ENCODE measurements around the gene LINGO3. TPM values are rescaled to one million over a fixed set of nuclear protein-coding genes. Genes with fewer than 3 reads are reported as not detected.

The LINGO3 gene
- total RNA-seq, 3 donors from 2014 or later: not detected

GRCh38 chr19:2321565-2322283 is 13.8 kb upstream of the LINGO3 start:
- TF ChIP-seq, protein P1, sequence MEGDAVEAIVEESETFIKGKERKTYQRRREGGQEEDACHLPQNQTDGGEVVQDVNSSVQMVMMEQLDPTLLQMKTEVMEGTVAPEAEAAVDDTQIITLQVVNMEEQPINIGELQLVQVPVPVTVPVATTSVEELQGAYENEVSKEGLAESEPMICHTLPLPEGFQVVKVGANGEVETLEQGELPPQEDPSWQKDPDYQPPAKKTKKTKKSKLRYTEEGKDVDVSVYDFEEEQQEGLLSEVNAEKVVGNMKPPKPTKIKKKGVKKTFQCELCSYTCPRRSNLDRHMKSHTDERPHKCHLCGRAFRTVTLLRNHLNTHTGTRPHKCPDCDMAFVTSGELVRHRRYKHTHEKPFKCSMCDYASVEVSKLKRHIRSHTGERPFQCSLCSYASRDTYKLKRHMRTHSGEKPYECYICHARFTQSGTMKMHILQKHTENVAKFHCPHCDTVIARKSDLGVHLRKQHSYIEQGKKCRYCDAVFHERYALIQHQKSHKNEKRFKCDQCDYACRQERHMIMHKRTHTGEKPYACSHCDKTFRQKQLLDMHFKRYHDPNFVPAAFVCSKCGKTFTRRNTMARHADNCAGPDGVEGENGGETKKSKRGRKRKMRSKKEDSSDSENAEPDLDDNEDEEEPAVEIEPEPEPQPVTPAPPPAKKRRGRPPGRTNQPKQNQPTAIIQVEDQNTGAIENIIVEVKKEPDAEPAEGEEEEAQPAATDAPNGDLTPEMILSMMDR (IDR thresholded peaks at IDR 0.05): no peak
- H3K4me1 ChIP-seq (ENCODE audit: low read depth): peaks cover 3% of the 10 kb centered on the region
- H3K36me3 ChIP-seq (ENCODE audit: low read depth): no peaks in the 10 kb centered on the region
- no peak overlapping the region for H3K4me3 ChIP-seq
- H3K9me3 ChIP-seq: no peaks in the 10 kb centered on the region
- DNase-seq (no peak), ATAC-seq (no peak)
- intact Hi-C loops (cut with DNase I, micrococcal nuclease): loop anchor here in 1 of 2 donors (10.0 kb wide), 1 partner anchor 87 kb away; the partner anchor contains the start of genes PLEKHJ1 and SF3A2

DNA sequence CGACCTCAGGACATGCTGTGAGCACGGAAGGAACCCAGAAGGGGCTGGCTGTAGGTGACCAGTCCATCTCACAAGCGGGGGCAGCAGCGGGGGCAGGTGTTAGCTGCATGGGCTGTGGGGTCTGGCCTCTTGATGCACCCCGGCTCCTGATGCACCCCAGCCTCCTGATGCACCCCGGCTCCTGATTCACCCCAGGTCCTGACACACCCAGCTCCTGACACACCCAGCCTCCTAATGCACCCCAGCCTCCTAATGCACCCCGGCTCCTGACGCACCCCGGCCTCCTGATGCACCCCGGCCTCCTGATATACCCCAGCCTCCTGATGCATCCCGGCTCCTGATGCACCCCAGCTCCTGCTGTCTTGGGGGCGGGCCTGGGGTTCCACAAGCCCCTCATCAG is 13.0 kb upstream of the LINGO3 start:
- TF ChIP-seq, protein P1 (IDR thresholded peaks at IDR 0.05): no peak
- Histone ChIP-seq H3K4me1 (ENCODE audit: low read depth) (no peaks in the 10 kb centered on the region), H3K36me3 (ENCODE audit: low read depth) (no peaks in the 10 kb centered on the region), H3K9me3 (no peaks in the 10 kb centered on the region), H3K4me3 (no peak overlapping the region)
- DNase-seq: no peak
- intact Hi-C loops (cut with DNase I, micrococcal nuclease): loop anchor here in 1 of 2 donors (10.0 kb wide), 1 partner anchor 86 kb away; the partner anchor contains the start of genes PLEKHJ1 and SF3A2
- no peak for ATAC-seq

DNA sequence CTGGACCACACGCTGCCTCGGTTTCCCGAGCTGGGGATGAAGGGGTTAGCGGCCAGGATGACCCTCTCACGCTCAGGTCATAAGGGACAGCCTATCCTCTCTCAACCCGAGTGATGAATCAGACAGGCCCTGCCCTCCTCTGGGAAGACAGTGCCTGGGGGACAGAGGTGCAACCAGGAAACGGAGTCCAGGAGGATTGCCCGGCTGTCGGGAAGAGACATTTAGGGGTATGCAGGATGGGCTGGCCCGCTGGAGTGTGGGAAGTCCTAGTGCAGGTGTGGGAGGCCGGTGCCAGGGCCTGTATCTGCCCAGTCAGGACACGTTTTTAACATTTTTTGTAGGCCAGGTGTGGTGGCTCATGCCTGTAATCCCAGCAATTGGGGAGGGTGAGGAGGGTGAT is 12.1 kb upstream of the LINGO3 start:
- Histone ChIP-seq H3K4me1 (ENCODE audit: low read depth) (no peaks in the 10 kb centered on the region), H3K36me3 (ENCODE audit: low read depth) (no peaks in the 10 kb centered on the region), H3K4me3 (no peak overlapping the region), H3K9me3 (no peaks in the 10 kb centered on the region)
- intact Hi-C loops (cut with DNase I, micrococcal nuclease): loop anchor here in 1 of 2 donors (10.0 kb wide), 1 partner anchor 85 kb away; the partner anchor contains the start of genes PLEKHJ1 and SF3A2
- TF ChIP-seq, protein P1 (IDR thresholded peaks at IDR 0.05): no peak
- DNase-seq: no peak
- no peak for ATAC-seq

- H3K36me3 ChIP-seq (ENCODE audit: low read depth): no peaks in the 10 kb centered on the region
- TF ChIP-seq, protein P1 (IDR thresholded peaks at IDR 0.05): no peak
- no peak for ATAC-seq
- peaks cover 3% of the 10 kb centered on the region for H3K9me3 ChIP-seq
- intact Hi-C loops (cut with DNase I, micrococcal nuclease): no loop called here
- no peak for DNase-seq
- no peaks in the 10 kb centered on the region for H3K4me1 ChIP-seq (ENCODE audit: low read depth)
- no peak overlapping the region for H3K4me3 ChIP-seq
Observed at GRCh38 chr19:2319551-2319950, 11.6 kb upstream of the LINGO3 start.

- ATAC-seq (no peak), DNase-seq (no peak)
- no peaks in the 10 kb centered on the region for H3K4me1 ChIP-seq (ENCODE audit: low read depth)
- intact Hi-C loops (cut with DNase I, micrococcal nuclease): no loop called here
- no peak overlapping the region for H3K4me3 ChIP-seq
- H3K9me3 ChIP-seq: peaks cover 3% of the 10 kb centered on the region
- TF ChIP-seq, protein P1 (IDR thresholded peaks at IDR 0.05): no peak
- no peaks in the 10 kb centered on the region for H3K36me3 ChIP-seq (ENCODE audit: low read depth)
Observed at GRCh38 chr19:2318923-2319322, 11.0 kb upstream of the LINGO3 start.

All from mucosa of descending colon (tissue), 3 donors.